ENCODE data around the gene FNIP1. TPM values are rescaled to one million over a fixed set of nuclear protein-coding genes. Genes with fewer than 3 reads are reported as not detected.

The FNIP1 gene
- total and polyA plus RNA-seq, 9 of the 15 experiments (the other 6 are each of a cell fraction or from before 2014, with no cell fraction given): 5.0 to 32.8 (median 18.4) TPM

- TF ChIP-seq, protein P1, sequence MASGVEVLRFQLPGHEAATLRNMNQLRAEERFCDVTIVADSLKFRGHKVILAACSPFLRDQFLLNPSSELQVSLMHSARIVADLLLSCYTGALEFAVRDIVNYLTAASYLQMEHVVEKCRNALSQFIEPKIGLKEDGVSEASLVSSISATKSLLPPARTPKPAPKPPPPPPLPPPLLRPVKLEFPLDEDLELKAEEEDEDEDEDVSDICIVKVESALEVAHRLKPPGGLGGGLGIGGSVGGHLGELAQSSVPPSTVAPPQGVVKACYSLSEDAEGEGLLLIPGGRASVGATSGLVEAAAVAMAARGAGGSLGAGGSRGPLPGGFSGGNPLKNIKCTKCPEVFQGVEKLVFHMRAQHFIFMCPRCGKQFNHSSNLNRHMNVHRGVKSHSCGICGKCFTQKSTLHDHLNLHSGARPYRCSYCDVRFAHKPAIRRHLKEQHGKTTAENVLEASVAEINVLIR (CRISPR knock-in tag; IDR thresholded peaks at IDR 0.05): no peak
- TF ChIP-seq POU5F1 (IDR thresholded peaks at IDR 0.05; ENCODE audit: borderline replicate concordance, low read depth, low read length, partially characterized antibody) (no peak), HSF4 (CRISPR knock-in tag; IDR thresholded peaks at IDR 0.05; ENCODE audit: borderline replicate concordance) (no peak), HNRNPLL (IDR thresholded peaks at IDR 0.05; ENCODE audit: low read depth, low read length, poor library complexity, severe bottlenecking) (no peak), C11orf30 (IDR thresholded peaks at IDR 0.05; ENCODE audit: low read depth) (0 out of 2 replicates have a peak, but pooled peaks have one; percentile 17), ZNF143 (CRISPR knock-in tag; IDR thresholded peaks at IDR 0.05) (no peak), MAFG (tag; conservative IDR thresholded peaks at IDR 0.05) (peak; percentile 20; the same call in 1 of the 2 replicates), YBX1 (IDR thresholded peaks at IDR 0.05) (no peak)
- TF ChIP-seq, protein P2, sequence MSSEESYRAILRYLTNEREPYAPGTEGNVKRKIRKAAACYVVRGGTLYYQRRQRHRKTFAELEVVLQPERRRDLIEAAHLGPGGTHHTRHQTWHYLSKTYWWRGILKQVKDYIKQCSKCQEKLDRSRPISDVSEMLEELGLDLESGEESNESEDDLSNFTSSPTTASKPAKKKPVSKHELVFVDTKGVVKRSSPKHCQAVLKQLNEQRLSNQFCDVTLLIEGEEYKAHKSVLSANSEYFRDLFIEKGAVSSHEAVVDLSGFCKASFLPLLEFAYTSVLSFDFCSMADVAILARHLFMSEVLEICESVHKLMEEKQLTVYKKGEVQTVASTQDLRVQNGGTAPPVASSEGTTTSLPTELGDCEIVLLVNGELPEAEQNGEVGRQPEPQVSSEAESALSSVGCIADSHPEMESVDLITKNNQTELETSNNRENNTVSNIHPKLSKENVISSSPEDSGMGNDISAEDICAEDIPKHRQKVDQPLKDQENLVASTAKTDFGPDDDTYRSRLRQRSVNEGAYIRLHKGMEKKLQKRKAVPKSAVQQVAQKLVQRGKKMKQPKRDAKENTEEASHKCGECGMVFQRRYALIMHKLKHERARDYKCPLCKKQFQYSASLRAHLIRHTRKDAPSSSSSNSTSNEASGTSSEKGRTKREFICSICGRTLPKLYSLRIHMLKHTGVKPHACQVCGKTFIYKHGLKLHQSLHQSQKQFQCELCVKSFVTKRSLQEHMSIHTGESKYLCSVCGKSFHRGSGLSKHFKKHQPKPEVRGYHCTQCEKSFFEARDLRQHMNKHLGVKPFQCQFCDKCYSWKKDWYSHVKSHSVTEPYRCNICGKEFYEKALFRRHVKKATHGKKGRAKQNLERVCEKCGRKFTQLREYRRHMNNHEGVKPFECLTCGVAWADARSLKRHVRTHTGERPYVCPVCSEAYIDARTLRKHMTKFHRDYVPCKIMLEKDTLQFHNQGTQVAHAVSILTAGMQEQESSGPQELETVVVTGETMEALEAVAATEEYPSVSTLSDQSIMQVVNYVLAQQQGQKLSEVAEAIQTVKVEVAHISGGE (CRISPR knock-in tag; IDR thresholded peaks at IDR 0.05): 0 out of 6 replicates have a peak, but pooled peaks of 1 of the 3 experiments have one; percentile 18
- TF ChIP-seq, protein P3, sequence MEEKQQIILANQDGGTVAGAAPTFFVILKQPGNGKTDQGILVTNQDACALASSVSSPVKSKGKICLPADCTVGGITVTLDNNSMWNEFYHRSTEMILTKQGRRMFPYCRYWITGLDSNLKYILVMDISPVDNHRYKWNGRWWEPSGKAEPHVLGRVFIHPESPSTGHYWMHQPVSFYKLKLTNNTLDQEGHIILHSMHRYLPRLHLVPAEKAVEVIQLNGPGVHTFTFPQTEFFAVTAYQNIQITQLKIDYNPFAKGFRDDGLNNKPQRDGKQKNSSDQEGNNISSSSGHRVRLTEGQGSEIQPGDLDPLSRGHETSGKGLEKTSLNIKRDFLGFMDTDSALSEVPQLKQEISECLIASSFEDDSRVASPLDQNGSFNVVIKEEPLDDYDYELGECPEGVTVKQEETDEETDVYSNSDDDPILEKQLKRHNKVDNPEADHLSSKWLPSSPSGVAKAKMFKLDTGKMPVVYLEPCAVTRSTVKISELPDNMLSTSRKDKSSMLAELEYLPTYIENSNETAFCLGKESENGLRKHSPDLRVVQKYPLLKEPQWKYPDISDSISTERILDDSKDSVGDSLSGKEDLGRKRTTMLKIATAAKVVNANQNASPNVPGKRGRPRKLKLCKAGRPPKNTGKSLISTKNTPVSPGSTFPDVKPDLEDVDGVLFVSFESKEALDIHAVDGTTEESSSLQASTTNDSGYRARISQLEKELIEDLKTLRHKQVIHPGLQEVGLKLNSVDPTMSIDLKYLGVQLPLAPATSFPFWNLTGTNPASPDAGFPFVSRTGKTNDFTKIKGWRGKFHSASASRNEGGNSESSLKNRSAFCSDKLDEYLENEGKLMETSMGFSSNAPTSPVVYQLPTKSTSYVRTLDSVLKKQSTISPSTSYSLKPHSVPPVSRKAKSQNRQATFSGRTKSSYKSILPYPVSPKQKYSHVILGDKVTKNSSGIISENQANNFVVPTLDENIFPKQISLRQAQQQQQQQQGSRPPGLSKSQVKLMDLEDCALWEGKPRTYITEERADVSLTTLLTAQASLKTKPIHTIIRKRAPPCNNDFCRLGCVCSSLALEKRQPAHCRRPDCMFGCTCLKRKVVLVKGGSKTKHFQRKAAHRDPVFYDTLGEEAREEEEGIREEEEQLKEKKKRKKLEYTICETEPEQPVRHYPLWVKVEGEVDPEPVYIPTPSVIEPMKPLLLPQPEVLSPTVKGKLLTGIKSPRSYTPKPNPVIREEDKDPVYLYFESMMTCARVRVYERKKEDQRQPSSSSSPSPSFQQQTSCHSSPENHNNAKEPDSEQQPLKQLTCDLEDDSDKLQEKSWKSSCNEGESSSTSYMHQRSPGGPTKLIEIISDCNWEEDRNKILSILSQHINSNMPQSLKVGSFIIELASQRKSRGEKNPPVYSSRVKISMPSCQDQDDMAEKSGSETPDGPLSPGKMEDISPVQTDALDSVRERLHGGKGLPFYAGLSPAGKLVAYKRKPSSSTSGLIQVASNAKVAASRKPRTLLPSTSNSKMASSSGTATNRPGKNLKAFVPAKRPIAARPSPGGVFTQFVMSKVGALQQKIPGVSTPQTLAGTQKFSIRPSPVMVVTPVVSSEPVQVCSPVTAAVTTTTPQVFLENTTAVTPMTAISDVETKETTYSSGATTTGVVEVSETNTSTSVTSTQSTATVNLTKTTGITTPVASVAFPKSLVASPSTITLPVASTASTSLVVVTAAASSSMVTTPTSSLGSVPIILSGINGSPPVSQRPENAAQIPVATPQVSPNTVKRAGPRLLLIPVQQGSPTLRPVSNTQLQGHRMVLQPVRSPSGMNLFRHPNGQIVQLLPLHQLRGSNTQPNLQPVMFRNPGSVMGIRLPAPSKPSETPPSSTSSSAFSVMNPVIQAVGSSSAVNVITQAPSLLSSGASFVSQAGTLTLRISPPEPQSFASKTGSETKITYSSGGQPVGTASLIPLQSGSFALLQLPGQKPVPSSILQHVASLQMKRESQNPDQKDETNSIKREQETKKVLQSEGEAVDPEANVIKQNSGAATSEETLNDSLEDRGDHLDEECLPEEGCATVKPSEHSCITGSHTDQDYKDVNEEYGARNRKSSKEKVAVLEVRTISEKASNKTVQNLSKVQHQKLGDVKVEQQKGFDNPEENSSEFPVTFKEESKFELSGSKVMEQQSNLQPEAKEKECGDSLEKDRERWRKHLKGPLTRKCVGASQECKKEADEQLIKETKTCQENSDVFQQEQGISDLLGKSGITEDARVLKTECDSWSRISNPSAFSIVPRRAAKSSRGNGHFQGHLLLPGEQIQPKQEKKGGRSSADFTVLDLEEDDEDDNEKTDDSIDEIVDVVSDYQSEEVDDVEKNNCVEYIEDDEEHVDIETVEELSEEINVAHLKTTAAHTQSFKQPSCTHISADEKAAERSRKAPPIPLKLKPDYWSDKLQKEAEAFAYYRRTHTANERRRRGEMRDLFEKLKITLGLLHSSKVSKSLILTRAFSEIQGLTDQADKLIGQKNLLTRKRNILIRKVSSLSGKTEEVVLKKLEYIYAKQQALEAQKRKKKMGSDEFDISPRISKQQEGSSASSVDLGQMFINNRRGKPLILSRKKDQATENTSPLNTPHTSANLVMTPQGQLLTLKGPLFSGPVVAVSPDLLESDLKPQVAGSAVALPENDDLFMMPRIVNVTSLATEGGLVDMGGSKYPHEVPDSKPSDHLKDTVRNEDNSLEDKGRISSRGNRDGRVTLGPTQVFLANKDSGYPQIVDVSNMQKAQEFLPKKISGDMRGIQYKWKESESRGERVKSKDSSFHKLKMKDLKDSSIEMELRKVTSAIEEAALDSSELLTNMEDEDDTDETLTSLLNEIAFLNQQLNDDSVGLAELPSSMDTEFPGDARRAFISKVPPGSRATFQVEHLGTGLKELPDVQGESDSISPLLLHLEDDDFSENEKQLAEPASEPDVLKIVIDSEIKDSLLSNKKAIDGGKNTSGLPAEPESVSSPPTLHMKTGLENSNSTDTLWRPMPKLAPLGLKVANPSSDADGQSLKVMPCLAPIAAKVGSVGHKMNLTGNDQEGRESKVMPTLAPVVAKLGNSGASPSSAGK (IDR thresholded peaks at IDR 0.05): 0 out of 2 replicates have a peak, but pooled peaks have one; percentile 16
Measured at GRCh38 chr5:131671994-131672655, 124.7 kb downstream of the FNIP1 start (continued).

Data from K562 (cell line).